ENCODE results near the gene FUCA2. TPM values are rescaled to one million over a fixed set of nuclear protein-coding genes. Genes with fewer than 3 reads are reported as not detected.
A peak's percentile ranks its signal among the peaks of the same experiment; 100 is the strongest.

The FUCA2 gene, protein sequence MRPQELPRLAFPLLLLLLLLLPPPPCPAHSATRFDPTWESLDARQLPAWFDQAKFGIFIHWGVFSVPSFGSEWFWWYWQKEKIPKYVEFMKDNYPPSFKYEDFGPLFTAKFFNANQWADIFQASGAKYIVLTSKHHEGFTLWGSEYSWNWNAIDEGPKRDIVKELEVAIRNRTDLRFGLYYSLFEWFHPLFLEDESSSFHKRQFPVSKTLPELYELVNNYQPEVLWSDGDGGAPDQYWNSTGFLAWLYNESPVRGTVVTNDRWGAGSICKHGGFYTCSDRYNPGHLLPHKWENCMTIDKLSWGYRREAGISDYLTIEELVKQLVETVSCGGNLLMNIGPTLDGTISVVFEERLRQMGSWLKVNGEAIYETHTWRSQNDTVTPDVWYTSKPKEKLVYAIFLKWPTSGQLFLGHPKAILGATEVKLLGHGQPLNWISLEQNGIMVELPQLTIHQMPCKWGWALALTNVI
- 19.4 TPM for total RNA-seq

DNA sequence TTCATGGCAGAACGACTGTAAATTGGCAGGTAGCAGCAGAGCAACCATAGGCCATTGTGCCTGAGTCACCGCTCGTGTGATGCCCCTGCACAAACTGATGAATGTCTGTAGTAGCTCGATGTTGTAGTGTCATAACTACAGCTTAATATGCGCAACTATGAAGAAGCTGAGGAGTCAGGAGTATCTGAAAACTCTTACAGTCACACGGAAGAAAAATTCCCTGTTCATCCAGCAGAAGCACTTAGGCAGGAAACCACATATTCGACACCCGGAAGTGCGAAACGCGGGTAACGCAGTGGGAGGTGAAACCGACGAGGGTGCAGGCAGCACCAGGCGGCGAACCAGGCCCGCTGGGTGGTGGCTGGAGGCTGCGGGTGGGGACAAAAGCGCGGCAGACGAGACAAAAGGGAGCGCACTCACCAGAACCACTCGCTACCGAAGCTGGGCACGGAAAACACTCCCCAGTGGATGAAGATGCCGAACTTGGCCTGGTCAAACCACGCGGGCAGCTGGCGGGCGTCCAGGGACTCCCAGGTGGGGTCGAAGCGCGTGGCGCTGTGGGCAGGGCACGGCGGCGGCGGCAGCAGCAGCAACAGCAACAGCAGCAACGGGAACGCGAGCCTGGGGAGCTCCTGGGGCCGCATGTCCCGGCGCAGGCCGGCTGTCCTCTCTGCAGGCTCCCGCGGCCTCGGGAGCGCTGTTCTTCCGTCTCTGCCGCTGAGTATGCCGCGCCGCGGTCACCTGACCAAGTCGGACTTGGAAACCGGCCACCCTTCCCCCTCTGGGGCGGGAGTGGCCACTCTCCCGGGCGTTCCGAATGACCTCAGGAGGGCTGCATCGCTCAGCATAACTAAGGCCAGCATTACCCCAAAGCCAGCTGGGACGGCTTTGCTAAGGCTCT lies at the start of gene FUCA2:
Gene FUCA2, minus strand, starts transcription at position 730 of the 901 bp plus-strand sequence. Its CDS starts 86 bp downstream, at position 644.
- DNase-seq (ENCODE audit: extremely low spot score in 2 of 2) = peak in 1 of 2 donors; percentile 92
- no peaks in the 10 kb centered on the region for H3K9me3 ChIP-seq
- no peaks in the 10 kb centered on the region for H3K36me3 ChIP-seq
- peak within 1 kb of the TSS; percentile 86 to 88 for H3K4me3 ChIP-seq
- intact Hi-C loops (cut with DNase I) = no loop called here
- H3K27me3 ChIP-seq = no peaks in the 10 kb centered on the region
- H3K4me1 ChIP-seq = peaks cover 25% of the 10 kb centered on the region
- peak within 1 kb of the TSS; percentile 85 for H3K27ac ChIP-seq
- TF ChIP-seq POLR2AphosphoS5 (IDR thresholded peaks at IDR 0.05; ENCODE audit: insufficient read depth in 1 of 2, low read depth in 1 of 2) (peak; percentile 57 to 86), POLR2A (IDR thresholded peaks at IDR 0.05) (peak in 1 of 2 donors; percentile 30)
- TF ChIP-seq, protein P1, sequence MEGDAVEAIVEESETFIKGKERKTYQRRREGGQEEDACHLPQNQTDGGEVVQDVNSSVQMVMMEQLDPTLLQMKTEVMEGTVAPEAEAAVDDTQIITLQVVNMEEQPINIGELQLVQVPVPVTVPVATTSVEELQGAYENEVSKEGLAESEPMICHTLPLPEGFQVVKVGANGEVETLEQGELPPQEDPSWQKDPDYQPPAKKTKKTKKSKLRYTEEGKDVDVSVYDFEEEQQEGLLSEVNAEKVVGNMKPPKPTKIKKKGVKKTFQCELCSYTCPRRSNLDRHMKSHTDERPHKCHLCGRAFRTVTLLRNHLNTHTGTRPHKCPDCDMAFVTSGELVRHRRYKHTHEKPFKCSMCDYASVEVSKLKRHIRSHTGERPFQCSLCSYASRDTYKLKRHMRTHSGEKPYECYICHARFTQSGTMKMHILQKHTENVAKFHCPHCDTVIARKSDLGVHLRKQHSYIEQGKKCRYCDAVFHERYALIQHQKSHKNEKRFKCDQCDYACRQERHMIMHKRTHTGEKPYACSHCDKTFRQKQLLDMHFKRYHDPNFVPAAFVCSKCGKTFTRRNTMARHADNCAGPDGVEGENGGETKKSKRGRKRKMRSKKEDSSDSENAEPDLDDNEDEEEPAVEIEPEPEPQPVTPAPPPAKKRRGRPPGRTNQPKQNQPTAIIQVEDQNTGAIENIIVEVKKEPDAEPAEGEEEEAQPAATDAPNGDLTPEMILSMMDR (IDR thresholded peaks at IDR 0.05) = peak in 1 of 3 experiments; percentile 23

DNA sequence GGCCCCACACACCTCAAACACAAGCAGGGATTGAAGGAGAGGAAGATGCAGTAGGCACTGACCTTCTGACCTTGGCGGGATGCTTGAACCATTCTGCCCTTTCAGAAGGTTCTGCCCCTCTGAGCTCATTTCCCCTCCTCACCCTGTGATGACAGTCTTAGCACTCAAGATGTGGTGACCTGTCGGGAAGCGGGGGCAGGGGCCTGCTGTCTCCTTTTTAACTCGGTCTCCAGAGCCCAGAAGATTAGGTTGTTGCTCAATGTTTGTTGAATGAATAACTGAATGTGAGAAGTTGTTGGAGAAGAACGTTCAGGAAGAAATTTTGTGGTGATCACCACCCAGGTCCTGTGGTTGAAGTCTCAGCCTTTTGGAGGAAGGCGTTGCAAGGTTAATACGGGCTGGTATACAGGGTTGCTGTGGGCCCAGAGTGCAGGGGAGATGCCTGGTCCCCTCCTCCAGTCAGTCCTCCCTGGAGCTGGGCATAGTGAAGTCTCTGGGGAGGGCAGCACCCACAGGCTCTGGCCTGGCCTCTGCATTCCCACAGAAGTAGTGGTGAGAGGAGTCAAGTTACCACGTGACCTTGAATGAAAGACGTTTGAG lies 49.7 kb upstream of the FUCA2 start:
- Histone ChIP-seq H3K27me3 (no peaks in the 10 kb centered on the region), H3K4me3 (no peak overlapping the region), H3K36me3 (no peaks in the 10 kb centered on the region), H3K9me3 (no peaks in the 10 kb centered on the region), H3K27ac (no peak overlapping the region), H3K4me1 (no peaks in the 10 kb centered on the region)
- intact Hi-C loops (cut with DNase I) = no loop called here
- no peak for DNase-seq (ENCODE audit: extremely low spot score in 2 of 2)
- no peak for TF ChIP-seq POLR2AphosphoS5 (IDR thresholded peaks at IDR 0.05; ENCODE audit: insufficient read depth in 1 of 2, low read depth in 1 of 2)
- TF ChIP-seq POLR2A (IDR thresholded peaks at IDR 0.05) = no peak
- TF ChIP-seq, protein P1 (IDR thresholded peaks at IDR 0.05) = no peak

DNA sequence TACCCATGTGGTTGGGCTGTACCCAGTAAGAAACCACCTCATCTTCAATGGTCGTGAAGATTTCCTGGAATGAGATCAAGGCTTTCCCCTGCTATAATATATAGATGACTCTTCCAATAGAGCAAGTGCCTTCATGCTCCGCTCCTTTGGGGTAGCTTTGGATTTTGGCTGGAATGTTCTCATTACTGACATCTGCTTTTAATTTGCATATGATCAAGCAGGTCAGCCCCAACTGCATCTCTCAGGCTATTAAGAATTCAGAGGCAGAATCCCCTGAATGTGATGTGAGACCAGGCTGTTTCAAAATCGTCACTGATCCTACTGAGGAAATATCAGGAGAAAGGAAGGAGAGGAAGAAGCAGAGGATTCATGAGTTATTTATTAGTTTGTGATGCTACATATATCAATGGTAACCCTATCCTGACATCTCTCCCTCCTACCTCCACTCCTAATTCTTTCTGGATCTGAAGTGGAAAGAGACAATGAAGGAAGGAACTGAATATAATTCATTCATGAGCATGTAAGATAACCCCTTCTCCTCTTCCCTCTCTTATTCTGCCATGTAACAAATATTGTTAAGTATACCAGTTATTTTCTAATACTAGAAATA lies 47.6 kb upstream of the FUCA2 start:
- TF ChIP-seq, protein P1 (IDR thresholded peaks at IDR 0.05) = no peak
- no peak for TF ChIP-seq POLR2A (IDR thresholded peaks at IDR 0.05)
- TF ChIP-seq POLR2AphosphoS5 (IDR thresholded peaks at IDR 0.05; ENCODE audit: insufficient read depth in 1 of 2, low read depth in 1 of 2) = no peak

DNA sequence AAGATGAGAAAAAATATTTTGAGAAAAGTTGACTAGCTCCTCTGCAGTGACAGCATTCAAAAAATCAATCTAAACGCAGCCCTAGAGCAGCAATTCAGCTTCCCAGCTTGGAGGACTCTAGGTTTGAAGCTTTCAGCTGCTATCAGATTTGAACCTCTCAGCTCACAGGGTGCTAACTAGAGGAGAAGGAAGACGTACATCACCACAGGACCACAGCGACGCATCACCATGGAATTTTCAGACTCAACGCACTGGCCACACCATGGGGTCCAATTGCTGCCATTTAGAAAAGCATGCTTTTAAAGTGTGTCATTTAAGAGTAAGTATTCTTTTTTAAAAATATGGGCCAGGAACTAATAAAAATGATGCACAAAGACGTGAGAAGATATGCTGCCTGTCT lies 45.0 kb upstream of the FUCA2 start:
- Histone ChIP-seq H3K27me3 (no peaks in the 10 kb centered on the region), H3K4me1 (peaks cover 7% of the 10 kb centered on the region), H3K36me3 (no peaks in the 10 kb centered on the region), H3K9me3 (no peaks in the 10 kb centered on the region), H3K27ac (no peak overlapping the region), H3K4me3 (no peak overlapping the region)
- TF ChIP-seq, protein P1 (IDR thresholded peaks at IDR 0.05) = no peak
- no peak for TF ChIP-seq POLR2AphosphoS5 (IDR thresholded peaks at IDR 0.05; ENCODE audit: insufficient read depth in 1 of 2, low read depth in 1 of 2)
- TF ChIP-seq POLR2A (IDR thresholded peaks at IDR 0.05) = no peak
- DNase-seq (ENCODE audit: extremely low spot score in 2 of 2) = no peak
- intact Hi-C loops (cut with DNase I) = no loop called here

More for the DNA sequence above, 47.6 kb upstream of the FUCA2 start:
- H3K27me3 ChIP-seq = no peaks in the 10 kb centered on the region
- peaks cover 7% of the 10 kb centered on the region for H3K4me1 ChIP-seq
- no peaks in the 10 kb centered on the region for H3K9me3 ChIP-seq
- H3K36me3 ChIP-seq = no peaks in the 10 kb centered on the region
- intact Hi-C loops (cut with DNase I) = no loop called here
- DNase-seq (ENCODE audit: extremely low spot score in 2 of 2) = no peak
- H3K27ac ChIP-seq = no peak overlapping the region
- H3K4me3 ChIP-seq = no peak overlapping the region

Data from vagina (tissue), 2 donors.